Esophagus squamous epithelium (tissue), 5 donors: ENCODE measurements around the gene RNASEH2C. TPM values are rescaled to one million over a fixed set of nuclear protein-coding genes. Genes with fewer than 3 reads are reported as not detected.
"Not testable (repeated sequence)": the region's sequence is repeated elsewhere in the genome, so short reads cannot be mapped to it uniquely, and the experiment has no call there.

Experiments used
- DNase-seq: peaks from one replicate; lab custom pipeline; 2025; lab: John Stamatoyannopoulos, UW
- H3K27ac ChIP-seq, 4 donors: fragments of 200-600 bp; sonication (generic); one replicate each; pipeline ENCODE4 v1.5.1; 2016 to 2019; ENCODE audit warnings: mild to moderate bottlenecking in 1 of 4
- H3K27me3 ChIP-seq, 4 donors: fragments of 200-600 bp; sonication (generic); 1 replicate in 3 of 4; 2 replicates in 1 of 4; pipeline versions ENCODE4 v1.5.1 to v1.6.0; 2017 to 2021; ENCODE audit warnings: antibody characterized with exemption in 1 of 4
- H3K36me3 ChIP-seq, 3 donors: fragments of 200-600 bp; sonication (generic); one replicate each; pipeline ENCODE4 v1.5.1; 2016 to 2019
- H3K4me1 ChIP-seq, 3 donors: fragments of 200-600 bp; sonication (generic); one replicate each; pipeline ENCODE4 v1.5.1; 2017 to 2019
- H3K4me3 ChIP-seq, 4 donors: fragments of 200-600 bp; sonication (generic); 1 replicate in 3 of 4; 2 replicates in 1 of 4; pipeline ENCODE4 v1.5.1; 2016 to 2019; ENCODE audit warnings: mild to moderate bottlenecking in 2 of 4, moderate library complexity in 1 of 4
- H3K9me3 ChIP-seq, 3 donors: fragments of 200-600 bp; sonication (generic); one replicate each; pipeline ENCODE4 v1.5.1; 2016 to 2019
- CTCF ChIP-seq, 6 experiments: fragments of 450-650 bp in 4 of 6; fragments of 200-600 bp in 2 of 6; sonication (generic) in 2 of 6; IDR thresholded peaks; one replicate each; pipeline ENCODE4 v1.5.1; 2016 to 2019; ENCODE audit warnings: antibody characterized with exemption in 6 of 6, mild to moderate bottlenecking in 4 of 6, moderate library complexity in 4 of 6
- POLR2A ChIP-seq, 4 donors: fragments of 450-650 bp; IDR thresholded peaks; one replicate each; pipeline ENCODE4 v1.6.1; 2017; ENCODE audit warnings: antibody characterized with exemption in 4 of 4, mild to moderate bottlenecking in 4 of 4, moderate library complexity in 3 of 4
- WGBS, 2 donors: methylation state at CpG; one replicate each; pipeline ENCODE4 v1.1.5; 2018; 5-methylcytosine and 5-hydroxymethylcytosine counted together
- intact Hi-C: fragments of 100-400 bp; cut with DNase I; formaldehyde crosslinking; loops from one replicate; pipeline ENCODE4 v1.15.0; 2022
- total RNA-seq, 4 donors: library from RNA; depleted of rRNA; stranded (reverse); fragments of >200 nt; gene quantifications; one replicate each; pipeline ENCODE4 v1.1.0, GENCODE V29; 2016
- donor health status: DM: yes; HTN: yes; CAD: no.

Gene RNASEH2C
- total RNA-seq, 4 donors from 2014 or later, result 39.9 to 59.5 (median 50.8) TPM

- peaks cover 0 to 4% (median 0%) of the 10 kb centered on the region in 3 donors for H3K4me1 ChIP-seq
- H3K27me3 ChIP-seq, result peaks cover 0 to 36% (median 0%) of the 10 kb centered on the region in 4 donors
- no peak for DNase-seq
- no peak overlapping the region for H3K4me3 ChIP-seq
- TF ChIP-seq CTCF (IDR thresholded peaks at IDR 0.05), result no peak
- TF ChIP-seq POLR2A (IDR thresholded peaks at IDR 0.05), result no peak
- H3K27ac ChIP-seq, result no peak overlapping the region
- intact Hi-C loops, result no loop called here
- no peaks in the 10 kb centered on the region for H3K36me3 ChIP-seq
- 86 to 90% methylated on average over 7 to 8 of the region's 8 CpGs for WGBS, 2 donors
- no peaks in the 10 kb centered on the region for H3K9me3 ChIP-seq
Measured at GRCh38 chr11:65741185-65741584, 20.6 kb upstream of the RNASEH2C start.

- Histone ChIP-seq H3K27ac (no peak overlapping the region), H3K36me3 (no peaks in the 10 kb centered on the region), H3K4me1 (peaks cover 0 to 15% (median 0%) of the 10 kb centered on the region in 3 donors), H3K4me3 (no peak overlapping the region), H3K9me3 (no peaks in the 10 kb centered on the region), H3K27me3 (peaks cover 0 to 36% (median 0%) of the 10 kb centered on the region in 4 donors)
- intact Hi-C loops, result no loop called here
- no peak for TF ChIP-seq CTCF (IDR thresholded peaks at IDR 0.05)
- TF ChIP-seq POLR2A (IDR thresholded peaks at IDR 0.05), result no peak
- no peak for DNase-seq
- 84 to 86% methylated on average over 2 of the region's 2 CpGs for WGBS, 2 donors
Measured at GRCh38 chr11:65739022-65739421, 18.4 kb upstream of the RNASEH2C start.

- Histone ChIP-seq H3K4me3 (no peak overlapping the region), H3K36me3 (no peaks in the 10 kb centered on the region), H3K9me3 (no peaks in the 10 kb centered on the region), H3K4me1 (peaks cover 0 to 13% (median 0%) of the 10 kb centered on the region in 3 donors), H3K27me3 (peaks cover 0 to 34% (median 0%) of the 10 kb centered on the region in 4 donors), H3K27ac (no peak overlapping the region)
- no peak for TF ChIP-seq POLR2A (IDR thresholded peaks at IDR 0.05)
- TF ChIP-seq CTCF (IDR thresholded peaks at IDR 0.05), result no peak
- intact Hi-C loops, result no loop called here
- DNase-seq, result no peak
Measured at GRCh38 chr11:65736810-65737209, 16.2 kb upstream of the RNASEH2C start.

GRCh38 chr11:65735111-65735510 lies 14.5 kb upstream of the RNASEH2C start:
- WGBS, 2 donors, result 42 to 64% methylated on average over 4 of the region's 4 CpGs
- Histone ChIP-seq H3K27ac (peak overlapping the region in 1 of 4 donors; percentile 7), H3K27me3 (peaks cover 0 to 17% (median 0%) of the 10 kb centered on the region in 4 donors), H3K4me1 (peaks cover 0 to 13% (median 0%) of the 10 kb centered on the region in 3 donors)
- DNase-seq, H3K9me3 ChIP-seq, H3K36me3 ChIP-seq, H3K4me3 ChIP-seq, intact Hi-C loops: not testable (repeated sequence)

GRCh38 chr11:65730461-65730860 lies 9.9 kb upstream of the RNASEH2C start:
- Histone ChIP-seq H3K4me1 (peaks cover 0 to 11% (median 0%) of the 10 kb centered on the region in 3 donors), H3K27me3 (peaks cover 0 to 4% (median 0%) of the 10 kb centered on the region in 4 donors), H3K4me3 (no peak overlapping the region), H3K27ac (no peak overlapping the region), H3K9me3 (no peaks in the 10 kb centered on the region), H3K36me3 (no peaks in the 10 kb centered on the region)
- DNase-seq, result no peak
- WGBS, 2 donors, result 39 to 54% methylated on average over 5 of the region's 5 CpGs
- TF ChIP-seq POLR2A (IDR thresholded peaks at IDR 0.05) (no peak), CTCF (IDR thresholded peaks at IDR 0.05) (no peak)
- intact Hi-C loops, result no loop called here

GRCh38 chr11:65727865-65728264 lies 7.3 kb upstream of the RNASEH2C start:
- Histone ChIP-seq H3K27me3 (peaks cover 0 to 4% (median 0%) of the 10 kb centered on the region in 4 donors), H3K9me3 (no peaks in the 10 kb centered on the region), H3K4me3 (no peak overlapping the region), H3K36me3 (no peaks in the 10 kb centered on the region), H3K4me1 (no peaks in the 10 kb centered on the region), H3K27ac (no peak overlapping the region)
- TF ChIP-seq CTCF (IDR thresholded peaks at IDR 0.05) (no peak), POLR2A (IDR thresholded peaks at IDR 0.05) (no peak)
- 94 to 100% methylated on average over 2 to 12 of the region's 15 CpGs for WGBS, 2 donors
- intact Hi-C loops, result no loop called here
- DNase-seq, result no peak
